ENCODE data around the gene KATNAL2. TPM values are rescaled to one million over a fixed set of nuclear protein-coding genes. Genes with fewer than 3 reads are reported as not detected.
A peak's percentile ranks its signal among the peaks of the same experiment; 100 is the strongest.
"Not testable (repeated sequence)": the region's sequence is repeated elsewhere in the genome, so short reads cannot be mapped to it uniquely, and the experiment has no call there.

Gene KATNAL2
- total RNA-seq, 1 donor from 2014 or later, result 8.4 TPM

DNA sequence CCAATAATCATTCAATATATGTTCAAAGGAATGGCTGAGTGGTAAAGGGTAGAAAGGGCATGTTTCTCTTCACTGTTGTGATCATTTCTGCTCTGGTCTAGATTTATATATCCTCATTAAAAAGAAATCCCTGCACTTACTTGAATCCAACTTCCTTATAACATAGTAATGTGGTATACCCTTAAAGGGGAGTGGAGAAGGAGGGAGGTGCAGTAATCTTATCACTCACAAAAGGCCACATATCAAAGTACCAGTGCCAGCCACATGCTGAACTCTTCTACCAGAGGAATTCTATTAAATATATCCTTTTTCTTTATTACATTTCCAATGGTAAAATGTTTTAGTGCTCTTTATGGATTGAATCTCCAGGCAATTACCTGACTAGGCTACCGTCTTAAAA is 3.3 kb downstream of the KATNAL2 start:
- Histone ChIP-seq H3K27ac (ENCODE audit: low read depth, low read length) (no peak overlapping the region), H3K9me3 (ENCODE audit: control insufficient read depth in 3 of 3, low read length in 3 of 3) (no peaks in the 10 kb centered on the region), H3K9ac (ENCODE audit: low read depth in 1 of 3, low read length in 3 of 3) (no peak overlapping the region), H3K4me3 (ENCODE audit: low read length in 3 of 3) (no peak overlapping the region), H3K36me3 (ENCODE audit: control insufficient read depth in 3 of 3, insufficient read depth in 3 of 3, low read length in 3 of 3) (no peaks in the 10 kb centered on the region), H3K4me1 (ENCODE audit: control insufficient read depth in 3 of 3, insufficient read depth in 3 of 3, low read length in 3 of 3) (peaks cover 4 to 11% (median 4%) of the 10 kb centered on the region in 3 donors), H3K27me3 (ENCODE audit: control insufficient read depth in 3 of 3, insufficient read depth in 3 of 3, low read length in 3 of 3) (no peaks in the 10 kb centered on the region)

DNA sequence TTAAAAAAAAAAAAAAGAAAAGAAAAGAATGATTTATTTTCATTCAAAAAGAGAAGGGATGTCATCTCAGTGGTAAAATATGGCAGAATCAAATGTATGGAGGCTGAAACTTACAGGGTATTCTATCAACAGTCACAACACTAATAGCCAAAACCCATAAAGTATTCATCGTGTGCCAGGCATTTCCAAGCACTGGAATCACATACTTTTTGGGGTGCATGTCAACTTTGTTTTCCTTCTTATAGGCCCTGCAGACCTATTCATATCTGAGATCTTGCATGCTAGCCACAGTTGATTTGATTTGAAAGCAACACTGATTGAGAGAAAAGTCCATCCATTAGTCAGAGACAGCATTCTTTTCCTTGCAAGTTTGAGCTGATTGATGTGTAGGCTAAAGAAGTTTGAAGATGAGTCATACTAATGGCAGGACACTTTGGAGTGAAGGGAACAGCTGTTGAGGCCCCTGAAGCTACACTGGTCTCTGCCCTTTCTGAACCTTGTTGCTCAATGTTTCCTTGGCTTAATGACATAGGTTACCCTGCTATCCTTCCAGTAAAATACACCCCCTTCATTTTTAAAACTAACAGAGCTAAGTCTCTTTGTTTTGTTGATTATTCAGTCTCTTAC is 22.0 kb downstream of the KATNAL2 start:
- Histone ChIP-seq H3K9me3 (ENCODE audit: control insufficient read depth in 3 of 3, low read length in 3 of 3) (no peaks in the 10 kb centered on the region), H3K4me1 (ENCODE audit: control insufficient read depth in 3 of 3, insufficient read depth in 3 of 3, low read length in 3 of 3) (peaks cover 12 to 19% (median 16%) of the 10 kb centered on the region in 3 donors), H3K9ac (ENCODE audit: low read depth in 1 of 3, low read length in 3 of 3) (peak overlapping the region in 2 of 3 donors; percentile 28 to 39), H3K36me3 (ENCODE audit: control insufficient read depth in 3 of 3, insufficient read depth in 3 of 3, low read length in 3 of 3) (no peaks in the 10 kb centered on the region), H3K27ac (ENCODE audit: low read depth, low read length) (peak overlapping the region; percentile 89), H3K27me3 (ENCODE audit: control insufficient read depth in 3 of 3, insufficient read depth in 3 of 3, low read length in 3 of 3) (no peaks in the 10 kb centered on the region), H3K4me3 (ENCODE audit: low read length in 3 of 3) (no peak overlapping the region)

DNA sequence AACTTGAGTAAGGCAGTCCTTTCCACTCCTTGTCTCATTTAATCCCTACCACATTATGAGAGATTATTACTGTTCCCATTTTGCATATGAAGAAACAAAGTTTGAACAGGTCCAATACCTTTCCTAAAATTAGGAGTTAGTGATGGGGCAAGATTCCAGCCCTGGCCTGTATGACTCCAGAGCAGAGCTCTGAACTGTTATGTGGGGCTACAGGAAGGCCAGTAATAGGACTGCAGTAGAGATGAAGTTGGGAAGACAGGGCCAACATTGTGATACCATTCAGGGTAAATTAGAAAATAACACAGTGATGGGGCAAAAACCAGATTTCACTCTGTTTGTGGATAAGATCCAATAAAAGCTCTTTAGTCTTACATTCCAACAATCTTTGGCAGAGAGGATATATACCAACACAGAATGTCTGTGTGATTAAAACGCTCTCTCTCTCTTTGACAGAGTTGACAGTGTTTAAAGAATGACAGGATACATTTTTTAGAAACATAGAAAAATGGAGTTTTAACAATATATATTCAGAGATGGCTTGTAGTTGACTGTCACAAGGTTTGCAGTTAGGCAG is 22.7 kb downstream of the KATNAL2 start:
- Histone ChIP-seq H3K9ac (ENCODE audit: low read depth in 1 of 3, low read length in 3 of 3) (peak overlapping the region in 2 of 3 donors; percentile 28 to 39), H3K4me3 (ENCODE audit: low read length in 3 of 3) (no peak overlapping the region), H3K36me3 (ENCODE audit: control insufficient read depth in 3 of 3, insufficient read depth in 3 of 3, low read length in 3 of 3) (no peaks in the 10 kb centered on the region), H3K4me1 (ENCODE audit: control insufficient read depth in 3 of 3, insufficient read depth in 3 of 3, low read length in 3 of 3) (peaks cover 12 to 19% (median 16%) of the 10 kb centered on the region in 3 donors), H3K9me3 (ENCODE audit: control insufficient read depth in 3 of 3, low read length in 3 of 3) (no peaks in the 10 kb centered on the region), H3K27ac (ENCODE audit: low read depth, low read length) (peak overlapping the region; percentile 89), H3K27me3 (ENCODE audit: control insufficient read depth in 3 of 3, insufficient read depth in 3 of 3, low read length in 3 of 3) (no peaks in the 10 kb centered on the region)

DNA sequence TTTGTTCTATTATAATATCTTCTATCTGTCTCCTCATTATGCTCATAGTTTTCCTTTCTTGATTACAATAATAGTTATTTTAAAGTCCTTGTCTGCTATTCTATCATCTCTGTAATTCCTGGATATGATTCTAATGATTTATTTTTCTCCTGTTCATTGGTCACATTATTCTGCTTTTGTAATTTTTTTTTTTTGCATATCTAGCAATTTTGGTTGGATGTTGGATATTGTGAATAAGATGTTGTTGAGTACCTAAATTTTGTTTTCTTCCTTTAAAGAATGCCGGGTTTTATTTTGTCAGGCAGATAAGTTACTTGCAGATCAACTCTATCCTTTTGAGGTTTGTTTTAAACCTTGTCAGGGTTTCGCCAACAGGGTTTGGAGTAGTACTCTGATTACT is 25.2 kb downstream of the KATNAL2 start:
- Histone ChIP-seq H3K36me3 (ENCODE audit: control insufficient read depth in 3 of 3, insufficient read depth in 3 of 3, low read length in 3 of 3) (no peaks in the 10 kb centered on the region), H3K27ac (ENCODE audit: low read depth, low read length) (no peak overlapping the region), H3K9me3 (ENCODE audit: control insufficient read depth in 3 of 3, low read length in 3 of 3) (no peaks in the 10 kb centered on the region), H3K27me3 (ENCODE audit: control insufficient read depth in 3 of 3, insufficient read depth in 3 of 3, low read length in 3 of 3) (no peaks in the 10 kb centered on the region), H3K4me3 (ENCODE audit: low read length in 3 of 3) (no peak overlapping the region), H3K9ac (ENCODE audit: low read depth in 1 of 3, low read length in 3 of 3) (no peak overlapping the region), H3K4me1 (ENCODE audit: control insufficient read depth in 3 of 3, insufficient read depth in 3 of 3, low read length in 3 of 3) (peaks cover 16 to 23% (median 21%) of the 10 kb centered on the region in 3 donors)

DNA sequence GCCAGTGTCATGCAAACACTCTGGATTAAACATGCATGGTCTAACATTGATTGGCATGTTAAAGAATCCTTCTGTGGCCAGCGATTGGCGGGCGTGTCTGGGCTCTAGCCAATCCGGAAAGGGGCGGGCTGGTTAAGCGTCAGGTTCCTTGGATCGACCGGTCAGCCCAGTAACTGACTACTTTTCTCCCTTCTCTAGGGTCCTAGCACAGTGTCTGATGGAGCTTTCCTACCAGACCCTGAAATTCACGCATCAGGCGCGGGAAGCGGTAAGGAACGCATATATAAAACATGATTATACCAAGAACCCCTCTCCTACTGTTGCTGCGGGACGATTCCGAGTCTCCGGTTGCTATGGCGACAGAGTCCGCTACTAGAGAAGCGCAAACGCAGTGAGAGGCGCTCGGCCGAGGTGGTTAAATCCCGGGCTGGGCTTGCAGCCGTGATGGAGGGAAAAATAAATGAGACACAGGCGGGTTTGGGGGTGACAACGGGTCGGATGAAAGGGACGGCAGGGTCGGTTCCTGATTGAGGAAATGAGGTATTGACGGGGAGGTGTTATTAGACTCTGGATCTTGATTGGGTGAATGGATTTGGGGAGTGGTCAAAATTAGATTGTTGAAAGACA is 29.4 kb downstream of the KATNAL2 start:
- Histone ChIP-seq H3K27me3 (ENCODE audit: control insufficient read depth in 3 of 3, insufficient read depth in 3 of 3, low read length in 3 of 3) (no peaks in the 10 kb centered on the region), H3K4me1 (ENCODE audit: control insufficient read depth in 3 of 3, insufficient read depth in 3 of 3, low read length in 3 of 3) (peaks cover 0 to 9% (median 4%) of the 10 kb centered on the region in 3 donors), H3K9me3 (ENCODE audit: control insufficient read depth in 3 of 3, low read length in 3 of 3) (no peaks in the 10 kb centered on the region), H3K4me3 (ENCODE audit: low read length in 3 of 3) (peak overlapping the region; percentile 81 to 93 (median 82)), H3K9ac (ENCODE audit: low read depth in 1 of 3, low read length in 3 of 3) (peak overlapping the region; percentile 61 to 63 (median 62)), H3K36me3 (ENCODE audit: control insufficient read depth in 3 of 3, insufficient read depth in 3 of 3, low read length in 3 of 3) (no peaks in the 10 kb centered on the region), H3K27ac (ENCODE audit: low read depth, low read length) (no peak overlapping the region)

DNA sequence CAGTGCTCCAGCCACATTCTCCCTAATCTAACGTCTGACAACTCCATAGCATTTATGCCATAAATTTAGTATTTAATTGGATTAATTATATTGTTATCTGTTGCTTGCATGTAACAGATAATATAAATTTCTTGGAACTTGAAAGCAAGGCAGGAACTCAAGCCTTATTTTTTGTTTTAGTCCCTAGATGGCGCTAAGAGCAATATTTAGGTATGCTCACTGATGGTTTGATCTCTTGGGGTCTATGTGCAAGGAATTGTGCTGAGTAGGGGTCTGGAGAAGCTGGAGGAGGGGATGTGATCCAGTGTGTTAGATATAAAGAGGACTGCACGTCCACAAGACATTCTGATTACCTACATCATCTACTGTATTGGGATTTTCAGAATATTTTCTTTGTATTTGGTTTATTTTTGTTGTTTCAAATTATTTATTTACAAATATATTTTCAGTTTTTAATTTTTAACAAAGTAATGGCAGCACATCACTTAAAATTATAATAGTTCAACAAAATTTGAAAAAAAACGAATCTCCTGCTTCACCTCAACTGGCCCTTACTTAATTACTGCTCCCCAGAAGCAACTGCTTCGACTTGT is 32.8 kb downstream of the KATNAL2 start:
- no peaks in the 10 kb centered on the region for H3K27me3 ChIP-seq (ENCODE audit: control insufficient read depth in 3 of 3, insufficient read depth in 3 of 3, low read length in 3 of 3)
- H3K9me3 ChIP-seq (ENCODE audit: control insufficient read depth in 3 of 3, low read length in 3 of 3), result no peaks in the 10 kb centered on the region
- H3K9ac ChIP-seq (ENCODE audit: low read depth in 1 of 3, low read length in 3 of 3), result no peak overlapping the region

DNA sequence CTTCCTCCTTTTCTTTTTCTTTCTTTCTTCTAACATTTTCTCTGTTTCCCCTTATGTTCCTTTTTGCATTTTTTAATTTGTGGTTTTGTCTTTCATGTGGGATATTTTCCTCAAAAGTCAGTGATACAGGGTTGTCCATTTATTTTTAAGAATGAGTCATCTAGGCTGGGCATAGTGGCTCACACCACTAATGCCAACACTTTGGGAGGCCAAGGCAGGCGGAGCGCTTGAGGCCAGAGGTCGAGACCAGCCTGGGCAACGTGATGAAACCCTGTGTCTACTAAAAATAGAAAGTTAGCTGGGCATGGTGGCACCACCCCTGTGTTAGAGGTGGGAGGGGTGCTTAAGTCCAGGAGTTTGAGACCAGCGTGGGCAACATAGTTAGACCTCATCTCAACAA is 35.8 kb downstream of the KATNAL2 start:
- no peaks in the 10 kb centered on the region for H3K36me3 ChIP-seq (ENCODE audit: control insufficient read depth in 3 of 3, insufficient read depth in 3 of 3, low read length in 3 of 3)
- H3K4me3 ChIP-seq (ENCODE audit: low read length in 3 of 3), result no peak overlapping the region
- no peak overlapping the region for H3K27ac ChIP-seq (ENCODE audit: low read depth, low read length)
- H3K9me3 ChIP-seq (ENCODE audit: control insufficient read depth in 3 of 3, low read length in 3 of 3), result no peaks in the 10 kb centered on the region
- no peaks in the 10 kb centered on the region for H3K27me3 ChIP-seq (ENCODE audit: control insufficient read depth in 3 of 3, insufficient read depth in 3 of 3, low read length in 3 of 3)
- no peak overlapping the region for H3K9ac ChIP-seq (ENCODE audit: low read depth in 1 of 3, low read length in 3 of 3)
- H3K4me1 ChIP-seq (ENCODE audit: control insufficient read depth in 3 of 3, insufficient read depth in 3 of 3, low read length in 3 of 3), result no peaks in the 10 kb centered on the region

More for the DNA sequence above, 32.8 kb downstream of the KATNAL2 start:
- no peaks in the 10 kb centered on the region for H3K36me3 ChIP-seq (ENCODE audit: control insufficient read depth in 3 of 3, insufficient read depth in 3 of 3, low read length in 3 of 3)
- H3K4me3 ChIP-seq (ENCODE audit: low read length in 3 of 3), result no peak overlapping the region
- H3K27ac ChIP-seq (ENCODE audit: low read depth, low read length), result no peak overlapping the region
- H3K4me1 ChIP-seq (ENCODE audit: control insufficient read depth in 3 of 3, insufficient read depth in 3 of 3, low read length in 3 of 3), result peaks cover 0 to 9% (median 4%) of the 10 kb centered on the region in 3 donors

DNA sequence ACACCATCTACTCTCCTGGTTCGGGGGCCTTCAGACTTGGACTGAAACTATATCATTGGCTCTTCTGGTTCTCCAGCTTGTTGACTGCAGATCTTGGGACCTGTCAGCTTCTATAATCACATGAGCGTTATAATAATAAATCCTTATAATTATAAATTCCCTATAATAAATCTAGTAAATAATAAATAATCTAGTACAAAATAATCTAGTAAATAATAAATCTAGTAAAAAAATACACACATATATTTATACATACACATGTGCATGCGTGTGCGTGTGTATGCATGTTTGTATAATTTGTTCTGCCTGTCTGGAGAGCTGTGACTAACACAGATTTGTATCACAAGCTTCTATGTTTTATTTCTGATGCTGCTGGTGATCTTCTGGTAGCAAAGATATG is 40.8 kb downstream of the KATNAL2 start:
- Histone ChIP-seq H3K27me3 (ENCODE audit: control insufficient read depth in 3 of 3, insufficient read depth in 3 of 3, low read length in 3 of 3) (no peaks in the 10 kb centered on the region), H3K4me3 (ENCODE audit: low read length in 3 of 3) (no peak overlapping the region), H3K4me1 (ENCODE audit: control insufficient read depth in 3 of 3, insufficient read depth in 3 of 3, low read length in 3 of 3) (no peaks in the 10 kb centered on the region), H3K36me3 (ENCODE audit: control insufficient read depth in 3 of 3, insufficient read depth in 3 of 3, low read length in 3 of 3) (no peaks in the 10 kb centered on the region), H3K9me3 (ENCODE audit: control insufficient read depth in 3 of 3, low read length in 3 of 3) (no peaks in the 10 kb centered on the region), H3K9ac (ENCODE audit: low read depth in 1 of 3, low read length in 3 of 3) (no peak overlapping the region), H3K27ac (ENCODE audit: low read depth, low read length) (no peak overlapping the region)

DNA sequence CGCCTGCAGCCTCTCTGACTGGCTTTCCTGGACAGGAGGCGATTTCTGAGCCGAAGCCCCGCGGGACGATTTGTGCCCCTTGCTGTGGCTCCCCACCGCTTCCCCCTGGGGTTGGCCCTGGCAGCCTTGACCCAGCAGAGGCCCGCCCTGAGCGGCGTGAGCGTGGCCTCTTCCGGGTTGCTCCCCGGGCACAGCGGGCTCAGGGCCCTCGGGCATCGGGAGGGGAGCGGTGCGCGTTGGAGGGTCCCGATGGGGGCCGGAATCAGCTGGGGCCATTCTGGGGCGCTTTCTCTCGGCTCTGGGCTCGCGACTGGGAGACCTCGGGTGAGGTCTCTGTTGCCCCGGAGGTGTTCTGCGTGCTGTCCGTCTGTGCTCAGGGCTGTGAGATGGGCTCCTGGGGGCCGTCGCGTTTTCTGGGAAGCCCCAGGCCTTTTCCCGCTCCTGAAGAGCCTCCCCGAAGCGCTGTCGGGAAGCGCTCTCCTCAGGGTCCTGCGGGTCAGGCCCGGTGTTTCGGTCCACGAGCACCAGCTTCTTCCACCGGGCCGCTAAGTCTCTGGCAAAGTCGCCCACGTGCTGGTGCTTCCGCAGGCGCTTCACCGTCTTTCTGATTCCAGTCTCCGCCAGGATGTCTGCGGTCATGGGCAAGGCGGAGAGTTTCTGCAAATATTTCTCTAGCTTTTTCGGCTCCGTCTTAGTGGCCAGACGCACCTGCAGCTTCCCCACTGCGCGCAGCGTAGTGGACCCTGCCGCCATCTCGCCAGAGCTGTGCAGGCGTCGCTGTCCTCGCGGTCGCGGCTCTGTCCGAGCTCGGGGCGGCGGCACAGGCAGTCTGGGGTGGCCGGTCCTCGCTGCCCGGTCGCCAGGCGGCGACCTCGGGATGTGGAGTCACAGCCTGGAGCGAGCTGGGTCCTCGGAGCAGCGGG is 46.5 kb downstream of the KATNAL2 start:
- not testable (repeated sequence) for H3K4me1 ChIP-seq (ENCODE audit: control insufficient read depth in 3 of 3, insufficient read depth in 3 of 3, low read length in 3 of 3); H3K27me3 ChIP-seq (ENCODE audit: control insufficient read depth in 3 of 3, insufficient read depth in 3 of 3, low read length in 3 of 3); H3K27ac ChIP-seq (ENCODE audit: low read depth, low read length); H3K36me3 ChIP-seq (ENCODE audit: control insufficient read depth in 3 of 3, insufficient read depth in 3 of 3, low read length in 3 of 3); H3K4me3 ChIP-seq (ENCODE audit: low read length in 3 of 3); H3K9ac ChIP-seq (ENCODE audit: low read depth in 1 of 3, low read length in 3 of 3); H3K9me3 ChIP-seq (ENCODE audit: control insufficient read depth in 3 of 3, low read length in 3 of 3)
